RWPE1 (cell line): ENCODE data around the gene RTKN2.

Source experiments
- CTCF ChIA-PET: fragments of 350-600 bp; sonication (Branson Sonifier 250); formaldehyde crosslinking; extraction: SDS; loops from one replicate; lab custom pipeline; 2021; lab: Yijun Ruan, JAX
- POLR2A ChIA-PET: fragments of 400-600 bp; formaldehyde crosslinking; extraction: SDS; loops from one replicate; lab custom pipeline; 2020; ENCODE audit warnings: antibody characterized with exemption; ENCODE audit not compliant: low non-redundant PET; lab: Yijun Ruan, JAX
- DNase-seq: peaks from one replicate; pipeline ENCODE4 v3.0.0; 2012; ENCODE audit warnings: low spot score
- H3K27ac ChIP-seq: fragments of 450-650 bp; 2 replicates; pipeline ENCODE4 v1.5.1; 2017
- TF ChIP-seq, protein P1 (sequence below): fragments of 450-650 bp; conservative IDR thresholded peaks from 2 replicates; pipeline ENCODE4 v1.5.1; 2017; ENCODE audit warnings: low read depth, mild to moderate bottlenecking

RTKN2 gene

DNA sequence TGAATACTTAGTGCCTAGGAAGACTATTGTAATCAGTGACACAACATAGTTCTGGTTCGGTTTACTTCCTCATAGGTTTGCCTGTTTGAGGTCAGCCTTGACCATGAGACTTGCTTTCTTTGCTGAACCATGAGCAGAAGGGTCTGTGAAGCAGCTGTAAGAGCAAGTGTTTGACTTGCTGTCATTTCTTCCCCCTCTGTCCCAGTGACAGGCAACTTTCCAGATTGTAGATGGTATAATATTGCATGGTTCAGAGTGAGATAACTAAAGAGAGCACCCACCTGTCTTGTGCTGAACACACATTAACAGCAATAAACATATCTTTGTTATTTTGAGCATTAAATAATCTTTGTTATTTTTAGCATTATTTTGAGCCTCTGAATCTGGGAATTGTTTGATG, 9.3 kb upstream of the RTKN2 start:
- TF ChIP-seq, protein P1, sequence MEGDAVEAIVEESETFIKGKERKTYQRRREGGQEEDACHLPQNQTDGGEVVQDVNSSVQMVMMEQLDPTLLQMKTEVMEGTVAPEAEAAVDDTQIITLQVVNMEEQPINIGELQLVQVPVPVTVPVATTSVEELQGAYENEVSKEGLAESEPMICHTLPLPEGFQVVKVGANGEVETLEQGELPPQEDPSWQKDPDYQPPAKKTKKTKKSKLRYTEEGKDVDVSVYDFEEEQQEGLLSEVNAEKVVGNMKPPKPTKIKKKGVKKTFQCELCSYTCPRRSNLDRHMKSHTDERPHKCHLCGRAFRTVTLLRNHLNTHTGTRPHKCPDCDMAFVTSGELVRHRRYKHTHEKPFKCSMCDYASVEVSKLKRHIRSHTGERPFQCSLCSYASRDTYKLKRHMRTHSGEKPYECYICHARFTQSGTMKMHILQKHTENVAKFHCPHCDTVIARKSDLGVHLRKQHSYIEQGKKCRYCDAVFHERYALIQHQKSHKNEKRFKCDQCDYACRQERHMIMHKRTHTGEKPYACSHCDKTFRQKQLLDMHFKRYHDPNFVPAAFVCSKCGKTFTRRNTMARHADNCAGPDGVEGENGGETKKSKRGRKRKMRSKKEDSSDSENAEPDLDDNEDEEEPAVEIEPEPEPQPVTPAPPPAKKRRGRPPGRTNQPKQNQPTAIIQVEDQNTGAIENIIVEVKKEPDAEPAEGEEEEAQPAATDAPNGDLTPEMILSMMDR = no peak
- H3K27ac ChIP-seq = no peak overlapping the region
- DNase-seq = no peak
- ChIA-PET POLR2A (no interaction called here), CTCF (interaction anchor here (0.6 kb wide), 1 partner anchor 556 kb away, joined by 5 read pairs; no protein-coding TSS in a partner anchor)

DNA sequence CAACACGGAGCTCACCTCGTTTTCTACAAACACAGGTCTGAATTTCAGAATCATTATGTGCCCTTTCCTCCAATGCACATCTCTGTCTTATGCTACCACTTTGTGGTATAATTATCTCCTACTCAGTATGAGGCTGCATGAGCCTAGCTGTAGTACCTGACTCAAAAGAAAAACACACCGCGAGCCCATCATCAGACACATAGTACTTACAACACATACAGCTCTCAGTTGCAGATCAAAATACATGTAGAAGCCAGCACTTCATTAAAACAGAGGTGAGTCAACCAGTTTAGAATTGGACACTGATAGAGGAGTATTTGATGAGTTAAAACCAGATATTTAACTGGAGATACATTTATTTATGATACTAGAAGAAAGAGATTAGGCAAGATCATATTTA, 1.4 kb upstream of the RTKN2 start:
- ChIA-PET CTCF (interaction anchor here (0.9 kb wide), 1 partner anchor 231 kb away, joined by 3 read pairs; no protein-coding TSS in a partner anchor), POLR2A (no interaction called here)
- no peak overlapping the region for H3K27ac ChIP-seq
- TF ChIP-seq, protein P1 = no peak
- no peak for DNase-seq

DNA sequence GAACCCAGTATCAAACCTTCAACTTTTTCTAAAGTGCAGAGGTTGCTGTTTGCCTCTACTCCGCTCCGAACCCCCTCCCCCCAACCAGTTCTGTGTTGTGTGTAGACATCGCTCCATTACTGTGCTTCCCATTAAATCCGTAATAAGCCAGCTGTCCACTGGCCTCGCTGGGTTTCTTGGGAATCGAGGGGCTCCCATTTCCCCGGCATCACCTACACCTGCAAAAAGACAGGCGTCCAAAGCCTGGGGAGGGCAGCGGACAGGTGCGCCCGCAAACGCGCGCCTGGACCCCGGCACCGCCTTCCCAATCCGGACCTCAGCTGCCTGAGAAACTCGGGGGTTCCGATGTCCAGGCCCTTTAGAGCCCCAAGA, 631 bp downstream of the RTKN2 start:
- H3K27ac ChIP-seq = no peak overlapping the region
- CTCF ChIA-PET = no interaction called here

DNA sequence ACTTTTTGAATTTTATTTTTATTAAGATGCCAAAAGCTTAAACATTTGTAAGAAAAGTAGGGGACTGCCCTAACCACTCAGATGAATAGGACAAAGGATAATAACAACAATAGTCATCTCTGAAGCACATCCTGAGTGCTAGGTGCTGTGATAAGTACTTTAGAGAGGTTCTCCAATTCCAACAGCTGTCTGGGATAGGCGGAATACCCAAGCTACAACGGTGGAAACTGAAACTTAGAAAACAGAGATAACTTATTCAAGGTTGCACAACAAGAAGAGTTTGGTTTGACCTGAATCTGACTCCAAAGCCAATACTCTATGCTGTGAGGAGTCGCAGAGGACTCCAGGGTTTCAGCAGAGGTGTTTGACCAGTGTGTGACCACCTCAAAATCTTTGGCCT, 2.0 kb downstream of the RTKN2 start:
- DNase-seq = no peak
- H3K27ac ChIP-seq = no peak overlapping the region
- ChIA-PET POLR2A (interaction anchor here (0.5 kb wide), 1 partner anchor 1109 kb away, joined by 3 read pairs; no protein-coding TSS in a partner anchor), CTCF (interaction anchor here (0.6 kb wide), 1 partner anchor 369 kb away, joined by 3 read pairs; no protein-coding TSS in a partner anchor)
- TF ChIP-seq, protein P1 = no peak

More for the DNA sequence above, 631 bp downstream of the RTKN2 start:
- DNase-seq = peak; percentile 3
- TF ChIP-seq, protein P1 = no peak
- POLR2A ChIA-PET = no interaction called here

DNA sequence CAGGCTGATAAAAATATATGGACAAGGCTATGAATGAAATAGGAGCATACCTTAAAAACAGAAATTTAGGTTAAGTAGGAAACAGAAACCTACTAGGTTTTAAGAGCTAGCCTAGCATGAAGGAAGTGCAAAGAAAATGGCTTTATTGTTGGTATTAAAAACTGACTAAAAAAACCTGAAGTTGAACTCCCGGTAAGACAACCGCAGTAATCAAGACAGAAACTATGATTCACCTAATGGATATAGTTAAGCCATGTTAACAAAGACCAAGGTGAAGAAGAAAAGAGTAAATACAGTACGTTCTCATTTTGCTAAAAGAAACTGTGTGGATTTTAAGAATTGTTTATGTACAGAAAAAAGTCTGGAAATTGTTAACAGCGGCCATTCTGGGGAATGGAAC, 2.5 kb downstream of the RTKN2 start:
- DNase-seq = no peak
- no peak overlapping the region for H3K27ac ChIP-seq
- CTCF ChIA-PET = no interaction called here
- POLR2A ChIA-PET = no interaction called here
- TF ChIP-seq, protein P1 = no peak

DNA sequence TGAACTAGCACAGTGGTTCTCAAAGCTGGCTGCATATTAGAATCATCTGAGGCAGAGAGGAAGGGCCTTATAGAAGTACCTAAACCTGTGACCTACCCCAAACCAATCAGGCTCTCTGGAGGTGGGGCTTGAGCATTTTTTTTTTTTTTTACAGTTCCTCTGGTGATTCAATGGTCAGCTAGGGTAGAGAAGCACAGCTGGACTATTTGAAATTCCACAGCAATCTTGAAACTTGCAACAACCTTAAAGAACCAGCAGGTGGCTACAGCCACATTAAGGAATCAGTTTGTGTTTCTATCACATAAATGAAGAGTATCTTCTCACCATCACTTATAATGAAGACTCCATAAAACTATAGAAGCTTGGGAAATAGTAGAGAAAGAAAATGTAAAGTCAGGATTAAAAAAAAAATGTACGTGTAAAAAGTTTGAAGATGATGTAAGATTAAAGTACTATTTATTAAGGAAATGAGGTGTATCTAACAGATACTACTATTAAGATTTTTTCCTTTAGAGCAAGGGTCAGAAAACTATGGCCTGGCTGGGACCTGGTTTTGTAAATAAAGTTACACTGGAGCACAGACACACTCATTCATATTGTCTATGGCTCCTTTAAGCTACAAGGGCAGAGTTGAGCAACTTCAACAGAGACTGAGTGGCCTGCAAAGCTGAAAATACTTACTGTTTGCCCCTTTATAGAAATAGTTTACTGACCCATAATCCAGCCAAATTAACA, 3.8 kb downstream of the RTKN2 start:
- no peak overlapping the region for H3K27ac ChIP-seq
- CTCF ChIA-PET = interaction anchor here (0.6 to 0.9 kb wide), 10 partner anchors 13 to 584 kb away, joined by 3 to 16 read pairs (median 3); no protein-coding TSS in a partner anchor
- POLR2A ChIA-PET = no interaction called here
- TF ChIP-seq, protein P1 = peak; percentile 75
- peak; percentile 64 for DNase-seq
